Measurements from ENCODE around the gene RPS19BP1.
"Not testable (repeated sequence)": the region's sequence is repeated elsewhere in the genome, so short reads cannot be mapped to it uniquely, and the experiment has no call there.

Gene RPS19BP1

DNA sequence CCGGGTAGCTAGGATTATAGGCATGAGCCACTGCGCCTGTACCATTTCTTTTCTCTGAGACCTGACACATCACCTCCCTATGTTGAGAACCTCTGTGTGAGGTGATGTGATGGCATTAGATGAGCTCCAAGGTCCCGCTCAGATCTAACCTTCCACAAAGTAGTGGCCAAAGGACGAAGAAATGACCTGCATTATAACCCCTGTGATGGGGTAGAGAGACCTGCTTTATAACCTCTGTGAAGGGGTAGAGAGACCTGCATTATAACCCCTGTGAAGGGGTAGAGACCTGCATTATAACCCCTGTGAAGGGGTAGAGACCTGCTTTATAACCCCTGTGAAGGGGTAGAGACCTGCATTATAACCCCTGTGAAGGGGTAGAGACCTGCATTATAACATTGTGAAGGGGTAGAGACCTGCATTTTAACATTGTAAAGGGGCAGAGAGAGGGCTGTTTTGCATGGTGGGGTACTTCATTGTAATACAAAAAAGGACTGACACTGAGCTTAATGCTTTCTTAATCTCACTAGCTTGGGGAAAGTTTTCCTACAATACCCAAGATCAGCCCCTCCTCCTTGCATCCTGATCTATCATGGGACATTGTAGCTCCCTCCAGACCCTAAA lies 21.9 kb downstream of the RPS19BP1 start:
- no peak for ATAC-seq

DNA sequence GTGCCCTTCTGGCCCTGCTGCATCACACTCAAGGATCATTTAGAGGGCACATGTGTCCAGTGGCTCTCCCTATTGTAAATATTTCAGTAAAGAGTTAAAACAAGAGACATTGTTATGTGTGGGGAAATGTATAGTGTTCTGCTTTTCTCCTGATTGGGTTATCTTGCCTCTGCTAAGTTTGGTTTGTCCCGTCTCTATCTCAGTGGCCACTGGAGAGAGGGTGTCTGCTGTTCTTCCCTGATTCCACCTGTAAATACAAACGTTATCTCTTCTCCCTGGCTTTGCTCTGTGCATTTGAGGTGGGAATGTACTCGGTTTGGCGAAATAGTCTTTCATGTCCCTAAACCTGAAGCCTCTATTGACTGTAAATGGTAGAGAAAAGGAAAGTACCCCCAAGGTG lies 24.2 kb downstream of the RPS19BP1 start:
- ATAC-seq = no peak

DNA sequence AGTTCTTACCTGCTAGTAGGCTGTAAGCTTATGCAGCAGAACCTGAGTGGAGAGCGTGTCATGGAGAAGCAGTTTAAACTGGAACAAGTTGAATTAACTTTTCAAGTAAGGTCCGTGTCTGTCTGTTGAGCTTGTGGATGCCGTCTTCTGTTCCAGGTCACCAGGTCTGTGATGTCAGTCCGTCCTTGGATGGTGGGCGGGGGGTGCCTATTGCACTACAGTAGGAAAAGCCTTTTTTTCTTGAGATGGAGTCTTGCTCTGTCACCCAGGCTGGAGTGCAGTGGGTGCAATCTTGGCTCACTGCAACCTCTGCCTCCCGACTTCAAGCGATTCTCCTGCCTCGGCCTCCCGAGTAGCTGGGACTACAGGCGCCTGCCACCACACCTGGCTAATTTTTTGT lies 25.5 kb downstream of the RPS19BP1 start:
- ATAC-seq = not testable (repeated sequence)

DNA sequence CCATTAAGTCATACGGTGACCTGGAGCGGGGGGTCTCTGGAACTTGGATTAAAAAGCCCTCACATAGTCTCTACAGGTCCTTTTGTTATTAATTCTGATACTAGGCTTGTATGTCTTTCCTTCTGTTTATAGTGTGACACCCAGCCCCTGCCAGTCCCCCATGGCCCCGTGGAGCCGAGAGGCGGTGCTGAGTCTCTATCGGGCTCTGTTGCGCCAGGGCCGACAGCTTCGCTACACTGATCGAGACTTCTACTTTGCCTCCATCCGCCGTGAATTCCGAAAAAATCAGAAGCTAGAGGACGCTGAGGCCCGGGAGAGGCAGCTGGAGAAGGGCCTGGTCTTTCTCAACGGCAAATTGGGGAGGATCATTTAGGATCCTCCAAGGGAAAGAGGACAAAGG lies 28.5 kb downstream of the RPS19BP1 start:
- ATAC-seq = no peak

DNA sequence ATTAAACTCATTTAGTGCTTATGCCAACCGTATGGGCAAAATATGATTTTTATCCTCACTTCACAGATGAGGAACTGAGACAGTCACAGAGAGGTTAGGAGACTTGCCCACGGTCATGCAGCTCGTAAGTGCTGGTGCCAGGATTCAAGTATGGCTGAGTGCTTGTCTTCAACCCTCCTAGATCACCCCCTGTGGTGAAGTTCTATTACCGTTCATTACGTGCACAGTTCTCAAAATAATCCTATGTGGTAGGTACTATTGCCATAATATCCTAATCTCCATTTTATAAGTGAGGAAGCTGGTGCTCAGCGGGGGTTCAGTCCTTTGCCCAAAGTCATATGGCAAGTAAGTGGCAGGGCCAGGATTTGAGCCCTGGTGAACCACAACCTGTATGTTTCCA lies 28.9 kb downstream of the RPS19BP1 start:
- ATAC-seq = no peak

DNA sequence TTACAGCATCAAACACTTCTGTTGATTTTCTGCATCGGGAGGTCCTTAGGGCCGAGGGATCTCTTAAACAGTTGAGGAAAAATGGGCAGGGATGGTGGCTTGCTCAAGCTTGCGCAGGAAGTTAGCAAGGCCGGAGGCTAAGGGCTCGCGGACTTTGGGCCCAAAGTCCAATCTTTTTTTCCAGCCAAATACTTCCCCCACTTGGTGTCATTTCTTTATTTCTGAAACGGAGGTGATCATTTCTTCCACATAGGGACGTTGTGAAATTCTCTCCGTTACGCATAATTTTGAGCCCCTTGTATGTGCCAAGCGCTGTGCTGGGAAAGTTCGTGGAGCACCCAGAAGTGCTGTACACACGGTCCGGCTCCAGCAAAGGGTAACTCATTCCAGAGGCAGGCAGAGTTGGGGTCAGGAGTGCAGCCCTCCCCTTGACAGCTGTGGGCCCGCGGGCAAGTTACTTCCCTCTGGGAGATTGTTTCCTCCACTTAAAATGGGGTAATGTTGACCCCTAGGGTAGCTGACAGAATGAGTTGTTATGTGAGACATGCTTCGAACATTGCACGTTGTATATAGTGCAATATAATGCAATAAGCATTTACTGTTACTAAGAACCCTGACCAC lies 29.6 kb downstream of the RPS19BP1 start:
- ATAC-seq = no peak

DNA sequence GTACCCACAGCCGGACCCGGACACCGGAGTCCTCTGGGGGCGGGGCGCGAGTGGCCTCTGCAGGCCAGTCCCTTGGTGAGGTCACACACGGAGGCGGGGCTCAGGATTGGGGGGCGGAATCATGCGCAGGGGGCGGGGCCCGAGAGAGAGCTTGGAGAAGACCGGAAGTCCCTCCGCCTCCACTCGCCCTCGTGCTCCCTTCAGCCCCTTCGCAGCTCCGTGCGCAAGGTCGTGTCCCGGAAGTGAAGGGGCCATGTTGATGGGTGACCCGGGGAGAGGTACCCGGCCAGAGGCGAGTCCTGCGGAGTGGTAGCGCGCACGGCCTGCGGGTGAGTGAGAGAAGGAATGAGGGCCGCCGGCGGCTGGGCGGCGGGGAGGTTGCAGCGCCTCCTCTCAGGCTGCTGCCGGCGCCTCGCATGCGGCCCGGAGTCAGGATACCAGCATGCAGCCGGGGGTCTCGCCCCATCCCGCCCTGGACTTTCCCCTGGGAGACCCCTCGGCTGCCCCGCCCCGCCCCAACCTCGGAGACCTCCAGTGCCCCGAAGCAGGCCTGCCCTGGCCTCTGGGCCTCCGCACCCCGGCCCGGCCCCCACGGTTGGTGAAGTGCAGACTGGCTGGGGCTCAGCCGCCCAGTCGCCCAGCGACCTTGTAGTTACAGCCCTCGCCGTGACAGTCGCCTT lies 30.3 kb downstream of the RPS19BP1 start, which contains the start of gene MIEF1:
TSS of gene MIEF1 (plus strand) at position 182 of the 680 bp plus-strand sequence. CDS start 9,005 bp downstream, outside the sequence.
- peak; percentile 98 to 99 for ATAC-seq

DNA sequence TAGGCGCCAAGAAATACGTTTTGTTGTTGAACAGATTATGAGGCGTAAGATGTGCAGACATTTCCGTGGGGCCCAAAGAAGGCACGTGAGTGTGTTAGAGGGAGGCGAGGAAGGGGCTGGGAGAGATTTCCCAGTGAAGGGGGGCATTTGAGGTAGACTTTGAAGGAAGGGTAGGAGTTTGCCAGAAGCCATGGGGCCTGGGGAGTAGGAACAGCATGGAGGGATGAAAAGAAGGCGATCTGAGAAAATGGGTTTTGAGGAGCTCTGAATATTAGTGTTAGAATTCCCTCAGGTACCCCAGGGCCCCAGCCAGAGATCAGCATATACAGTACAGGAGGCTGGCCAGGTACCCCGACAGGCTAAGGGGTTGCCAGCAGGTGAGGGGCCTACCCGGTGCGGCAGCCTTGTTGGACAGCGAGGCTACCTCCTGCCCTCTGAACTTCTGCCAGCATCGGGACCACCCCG lies 30.9 kb downstream of the RPS19BP1 start:
- no peak for ATAC-seq

DNA sequence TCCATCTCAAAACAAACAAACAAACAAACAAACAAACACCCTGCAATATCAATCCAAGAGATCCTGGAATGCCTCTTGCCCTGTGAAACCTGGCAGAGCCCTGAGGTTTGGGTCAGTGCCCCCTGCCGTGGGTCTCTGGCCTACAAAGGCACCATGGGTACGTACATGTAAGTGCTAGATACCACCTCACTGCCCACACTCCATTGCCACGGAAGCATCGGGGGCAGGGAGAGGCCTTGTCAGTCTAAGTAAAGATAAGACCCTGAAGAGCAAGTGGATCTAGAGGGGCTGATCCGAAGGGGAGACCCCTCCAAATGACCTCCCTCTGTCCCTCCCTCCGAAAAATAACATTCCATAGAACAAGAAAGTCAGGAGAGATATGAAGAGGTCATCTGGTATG lies 32.4 kb downstream of the RPS19BP1 start:
- no peak for ATAC-seq

DNA sequence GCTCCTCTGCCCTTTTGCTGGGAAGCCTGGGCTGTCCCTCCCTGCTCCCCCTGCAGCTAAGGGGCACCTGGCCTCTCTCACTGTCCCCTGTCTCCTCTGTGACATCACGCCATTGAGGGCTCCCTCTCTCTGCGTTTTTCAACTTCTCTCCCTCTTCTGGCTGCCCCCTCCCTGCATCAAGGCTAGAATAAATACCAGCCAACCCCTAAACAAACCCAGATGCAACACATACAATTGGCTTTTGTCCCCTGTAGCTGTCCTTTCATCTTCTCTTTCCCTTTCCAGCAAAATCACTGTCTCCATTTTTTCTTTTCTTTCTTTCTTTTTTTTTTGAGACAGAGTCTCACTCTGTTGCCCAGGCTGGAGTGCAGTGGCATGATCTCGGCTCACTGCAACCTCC lies 33.7 kb downstream of the RPS19BP1 start:
- ATAC-seq = no peak

DNA sequence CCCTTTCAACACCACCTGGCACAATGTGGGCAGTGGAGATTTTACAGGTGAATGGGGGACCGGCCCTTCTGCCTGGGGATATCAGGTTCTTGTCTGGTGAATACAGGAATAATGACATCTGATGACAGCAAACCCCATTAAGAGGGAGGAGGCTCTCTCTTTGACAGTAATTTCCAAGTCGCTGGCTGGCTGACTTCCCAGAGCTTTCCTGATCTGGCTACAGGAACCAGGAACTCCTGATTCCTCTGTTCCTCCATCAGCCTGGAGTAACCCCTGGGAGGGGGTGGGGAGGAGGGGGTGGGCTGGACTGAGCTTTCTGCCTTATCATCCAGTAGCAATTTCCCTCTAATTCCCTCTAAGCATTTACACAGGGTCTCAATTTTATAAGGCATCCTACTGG lies 34.2 kb downstream of the RPS19BP1 start:
- no peak for ATAC-seq

DNA sequence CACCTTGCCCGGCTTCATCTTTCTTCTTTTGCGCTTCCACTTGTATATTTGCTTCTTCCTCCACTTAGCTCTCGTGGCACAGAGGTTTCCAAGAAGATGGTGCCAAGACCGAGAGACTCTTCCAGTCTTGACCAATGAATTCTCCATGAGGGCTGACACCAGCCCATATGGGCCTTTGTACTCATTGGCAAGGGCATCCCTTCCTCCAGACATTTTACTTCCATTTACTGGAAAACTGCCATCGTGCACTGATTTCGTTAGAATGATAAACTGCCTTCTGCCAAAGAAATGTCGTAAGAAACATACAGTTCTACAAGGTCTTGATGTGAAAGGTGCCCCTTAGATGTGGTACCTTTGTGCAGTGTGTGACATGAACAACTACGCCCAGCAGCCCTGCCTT lies 35.1 kb downstream of the RPS19BP1 start:
- no peak for ATAC-seq

DNA sequence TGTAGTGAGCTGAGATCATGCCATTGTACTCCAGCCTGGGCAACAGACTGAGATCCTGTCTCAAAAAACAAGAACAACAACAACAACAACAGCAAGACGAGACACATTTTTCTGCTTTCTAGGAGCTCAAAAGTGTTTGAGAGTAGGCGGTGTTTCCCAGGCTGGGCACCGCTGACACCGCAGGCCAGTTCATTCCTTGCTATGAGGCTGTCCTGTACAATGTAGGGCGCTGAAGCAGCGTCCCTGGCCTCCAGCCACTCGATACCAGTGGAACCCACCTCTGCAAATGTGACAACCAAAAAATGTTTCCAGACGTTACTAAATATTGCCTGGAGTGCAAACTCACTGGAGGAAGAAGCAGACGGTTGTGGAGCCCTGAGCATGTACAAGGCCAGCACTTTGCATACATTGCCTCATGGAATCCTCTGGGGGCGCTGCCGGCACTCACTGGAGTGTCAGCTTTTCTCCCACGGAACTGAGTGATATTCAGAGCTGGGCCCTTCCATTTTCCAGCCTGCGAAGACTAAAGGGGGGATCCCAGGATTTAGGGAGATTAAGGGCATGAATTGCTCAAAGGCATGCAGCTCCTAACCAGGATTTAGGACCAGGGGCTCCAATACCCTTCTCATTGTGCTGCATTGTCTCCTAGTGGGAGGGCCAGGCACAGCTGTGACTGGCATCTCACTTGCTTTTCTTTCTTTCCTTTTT lies 36.3 kb downstream of the RPS19BP1 start:
- ATAC-seq = peak; percentile 73 to 81

DNA sequence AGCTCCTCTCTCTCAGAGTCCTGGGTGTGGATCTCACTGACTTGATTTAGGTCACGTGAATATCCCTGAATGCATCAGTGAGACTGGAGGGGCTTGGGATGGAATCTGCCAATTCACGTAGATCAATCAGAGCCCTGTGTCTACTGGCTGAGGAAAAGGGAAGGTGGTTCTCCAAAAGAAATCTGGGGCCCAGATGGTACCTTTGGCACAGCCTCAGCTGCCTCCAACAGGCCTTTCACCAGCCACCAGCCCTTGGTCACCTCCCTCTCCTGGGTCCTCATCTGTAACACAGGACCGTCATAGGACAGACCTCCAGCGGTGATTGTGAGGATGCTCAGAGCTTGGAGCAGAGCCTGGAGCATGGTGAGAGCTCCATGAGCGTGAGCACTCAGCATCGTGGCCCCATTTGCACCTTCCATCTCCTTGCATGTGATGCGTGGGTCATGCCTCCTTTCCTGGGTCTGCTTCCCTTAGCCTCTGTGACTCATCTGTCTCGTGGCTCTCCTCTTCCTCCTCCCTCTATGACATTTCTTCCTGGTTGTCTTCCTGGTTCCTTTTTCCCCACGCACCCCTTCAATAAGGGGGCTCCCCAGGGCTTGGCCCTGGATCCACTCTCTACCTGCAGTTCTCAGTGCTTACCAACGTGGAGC lies 38.0 kb downstream of the RPS19BP1 start:
- ATAC-seq = no peak

DNA sequence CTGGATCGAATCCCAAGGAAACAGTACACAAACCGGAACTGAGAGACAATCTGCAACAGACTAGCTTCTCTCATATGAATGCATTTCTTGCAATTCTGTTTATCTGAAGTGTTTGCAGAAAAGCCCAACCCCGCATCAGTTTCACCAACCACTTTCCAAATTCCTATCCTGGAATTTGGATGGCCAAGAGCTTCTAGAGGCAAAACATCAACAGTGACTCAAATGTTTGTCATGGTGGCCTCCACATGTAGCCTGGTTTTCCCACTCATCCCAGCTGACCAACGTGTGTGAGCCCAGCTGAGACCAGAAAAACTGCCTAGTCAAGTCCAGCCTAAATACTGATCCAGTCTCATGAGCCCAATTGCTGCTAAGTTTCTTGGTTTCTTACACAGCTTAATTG lies 38.8 kb downstream of the RPS19BP1 start:
- ATAC-seq = no peak

DNA sequence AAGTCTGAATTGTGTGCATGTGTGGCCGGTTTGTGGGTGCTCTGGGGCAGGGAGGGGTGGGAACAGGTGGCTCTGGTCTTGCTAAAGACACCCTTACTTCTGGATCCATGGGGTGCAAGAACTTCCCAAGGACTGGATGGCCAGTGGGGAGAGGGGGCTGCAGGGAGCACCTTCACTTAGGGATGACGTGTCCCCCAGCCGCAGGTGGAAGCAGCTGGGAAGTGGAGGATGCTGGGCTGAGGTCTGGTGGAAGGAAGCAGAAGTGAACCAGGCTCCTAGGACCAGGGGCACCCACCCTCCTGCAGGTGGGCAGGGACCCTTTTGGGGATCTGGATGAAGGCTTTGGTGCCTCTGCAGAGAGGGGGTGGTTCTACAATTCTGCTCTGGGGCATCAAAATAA lies 40.4 kb downstream of the RPS19BP1 start:
- no peak for ATAC-seq

DNA sequence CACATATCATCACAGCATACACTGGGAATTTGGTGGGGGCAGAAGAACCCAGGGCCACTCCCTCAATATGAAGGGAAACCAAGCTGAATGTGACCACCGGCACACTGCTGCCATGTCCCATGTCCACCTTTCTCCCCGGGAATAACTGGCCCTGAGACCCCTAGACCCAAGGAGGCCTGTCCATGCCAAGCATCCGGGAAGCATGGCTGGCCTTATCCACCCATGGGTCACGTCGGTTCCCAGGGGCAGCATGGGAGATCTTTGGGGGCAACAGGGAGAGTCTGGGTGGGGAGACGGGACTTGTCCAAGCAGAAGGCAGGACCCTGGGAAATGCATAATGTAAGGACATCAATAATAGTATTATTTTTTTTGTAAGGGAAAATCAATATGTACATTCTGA lies 40.9 kb downstream of the RPS19BP1 start:
- no peak for ATAC-seq

DNA sequence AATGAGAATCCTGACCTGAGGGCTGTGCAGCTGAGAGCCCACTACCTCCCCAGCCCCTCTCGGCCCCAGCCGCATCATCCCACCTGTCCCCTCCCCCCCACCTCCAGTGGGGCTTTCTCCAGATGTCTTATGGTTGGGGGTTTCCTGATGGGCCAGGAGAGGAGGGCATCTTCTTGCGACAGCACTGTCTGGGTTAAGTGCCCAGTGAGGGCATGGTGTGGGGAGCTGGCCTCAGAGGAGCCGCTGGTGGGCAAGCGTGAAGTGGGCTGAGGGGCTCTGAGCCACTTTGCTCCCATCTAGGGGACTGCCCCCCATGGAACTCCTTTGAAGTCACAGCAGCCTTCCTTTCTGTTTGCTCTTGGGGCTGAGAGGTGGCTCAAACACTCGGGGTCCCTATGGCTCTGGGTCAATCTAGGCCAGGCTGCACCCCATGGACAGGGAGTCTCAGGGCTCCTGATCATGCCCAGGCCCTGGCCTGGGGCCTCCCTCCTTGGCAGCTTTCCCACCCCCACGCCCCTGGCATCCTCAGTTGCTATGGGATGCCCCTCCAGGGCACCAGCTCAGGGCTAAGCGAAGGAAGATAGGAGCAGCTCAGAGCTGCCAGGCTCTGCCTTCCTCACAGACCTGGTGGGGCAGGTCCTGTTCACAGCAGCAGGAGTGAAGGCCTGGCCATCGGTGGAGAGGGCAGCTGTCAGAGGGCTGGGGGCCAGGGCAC lies 41.4 kb downstream of the RPS19BP1 start:
- ATAC-seq = no peak

DNA sequence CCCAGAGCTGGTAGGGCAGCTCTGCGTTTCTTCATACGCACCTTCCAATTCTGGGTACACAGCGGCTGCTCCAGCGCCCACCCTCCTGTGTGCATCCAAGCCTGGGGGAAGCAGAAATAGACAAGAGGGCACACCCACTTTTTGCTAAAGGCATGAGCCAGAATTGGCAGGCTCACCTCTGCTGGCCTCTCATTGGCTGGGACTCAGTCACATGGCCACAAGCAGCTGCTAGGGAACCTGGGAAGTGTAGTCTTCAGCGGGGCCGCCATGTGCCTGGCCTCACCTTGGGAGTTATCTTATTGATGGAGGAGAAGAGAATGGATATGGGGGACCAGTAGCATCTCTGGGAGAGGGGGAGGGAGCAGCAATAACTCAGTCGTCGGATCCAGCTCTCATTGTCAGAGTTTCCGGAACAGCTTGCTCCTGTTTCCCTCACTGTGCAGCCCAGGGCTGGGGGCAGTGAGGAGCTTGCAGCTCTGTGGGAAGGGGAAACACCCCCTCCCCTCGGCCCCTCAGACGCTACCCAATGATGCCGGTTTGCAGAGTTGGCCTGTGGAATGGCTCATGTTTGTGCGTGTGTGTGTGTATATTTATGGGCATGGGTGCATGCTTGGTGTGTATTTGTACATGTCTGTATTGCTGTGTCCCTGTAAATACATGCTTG lies 42.3 kb downstream of the RPS19BP1 start:
- ATAC-seq = peak; percentile 99

DNA sequence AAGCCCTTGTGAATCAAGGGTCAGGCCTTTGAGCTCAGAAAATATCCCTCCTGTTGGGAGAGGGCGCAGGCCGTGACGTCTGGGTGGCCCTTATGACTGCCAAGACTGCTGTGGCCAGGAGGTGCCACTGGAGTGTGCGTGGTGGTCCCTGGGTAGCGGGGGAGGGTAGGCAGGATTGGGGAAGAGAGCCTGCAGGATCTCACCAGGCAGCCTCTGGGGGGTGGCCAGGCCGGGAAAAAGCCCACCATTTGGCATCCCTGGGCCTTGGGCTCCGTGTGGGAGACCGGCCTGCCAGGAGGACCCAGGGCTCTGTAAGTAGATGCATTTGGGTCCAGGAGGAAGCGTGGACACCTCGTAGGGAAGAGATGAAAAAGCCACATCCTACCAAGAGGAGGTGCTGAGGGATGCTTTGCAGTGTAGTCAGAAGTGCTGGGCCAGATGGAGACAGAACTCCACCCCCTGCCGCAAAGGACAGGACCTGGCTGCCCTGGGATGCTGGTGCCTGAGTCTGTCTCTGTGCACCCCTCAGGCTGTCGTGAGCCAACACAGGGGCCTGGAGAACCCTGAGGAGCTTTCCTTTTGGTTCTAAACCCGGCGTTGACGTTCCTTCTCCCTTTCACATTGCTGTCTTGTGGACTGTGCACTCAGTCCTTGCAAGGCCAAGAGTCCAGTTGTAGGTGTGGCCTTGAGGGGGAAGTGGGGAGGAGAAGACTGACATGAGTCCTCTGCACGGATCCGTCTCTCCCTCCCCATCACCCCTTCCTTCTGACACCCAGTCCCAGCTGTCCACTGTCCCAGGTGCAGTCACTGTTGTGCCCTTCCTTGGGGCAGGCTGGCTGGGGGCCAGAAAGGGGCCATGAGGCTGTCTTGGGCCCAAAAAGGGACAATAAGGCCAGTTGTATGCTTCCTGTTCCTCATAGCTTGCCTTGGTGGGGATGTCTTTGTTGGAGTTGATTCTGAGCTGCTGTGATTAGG lies 43.2 kb downstream of the RPS19BP1 start:
- ATAC-seq = no peak
